Heart left ventricle (tissue), 13 donors: ENCODE results near the gene LINC01488.

Experiments used
- CTCF ChIP-seq, 12 donors: fragments of 200-600 bp; sonication (generic) in 4 of 12; IDR thresholded peaks; one replicate each; pipeline versions ENCODE4 v1.5.0 to v1.8.0; 2018 to 2022; ENCODE audit warnings: antibody characterized with exemption in 12 of 12, mild to moderate bottlenecking in 5 of 12
- POLR2A ChIP-seq, 2 donors: fragments of 450-650 bp; IDR thresholded peaks; one replicate each; pipeline ENCODE4 v1.6.1; 2017; ENCODE audit warnings: antibody characterized with exemption in 2 of 2, mild to moderate bottlenecking in 2 of 2, moderate library complexity in 2 of 2
- donor health status: ischemic (EF 13 %, LVEDD 7.1; RV severe dilation, severe dysfunction).
- donor health status: DM: no; HTN: yes; CAD: no.
- donor health status: DM: no; HTN: no; CAD: no.
- donor health status: ischemic (EF 25% LVEDD 6.9; RV normal size, moderate dysfunction).
- donor health status: ischemic (EF 25% LVEDD 5.7; RV mildly dilated, moderate dysfunction).
- donor health status: ischemic (EF 35%, LVEDD 5.7; RV mildly dilated, moderate dysfunction).
- donor health status: nonischemic (EF 11% LVEDD 7.7; RV severe dilation, severe dysfunction).
- donor health status: DM: yes; HTN: yes; CAD: no.
- donor health status: PGD.
- donor health status: ischemic (EF 29% LVEDD 5.4; RV normal size, mild dysfunction).
- donor health status: nonischemic (EF 23%, LVEDD 6.1; RV moderate dilation, normal function).

GRCh38 chr11:69541501-69542313 lies 60.2 kb downstream of the LINC01488 start:
- TF ChIP-seq POLR2A (IDR thresholded peaks at IDR 0.05) = no peak
- no peak for TF ChIP-seq CTCF (IDR thresholded peaks at IDR 0.05)
